Gastroesophageal sphincter (tissue), 3 donors: ENCODE data around the gene PARD3.

Experiments used
- EP300 ChIP-seq: sonication (generic); formaldehyde crosslinking; IDR thresholded peaks from one replicate; pipeline ENCODE4 v1.6.1; 2017; ENCODE audit warnings: antibody characterized with exemption, mild to moderate bottlenecking
- POLR2A ChIP-seq, 2 donors: fragments of 450-650 bp; IDR thresholded peaks; one replicate each; pipeline ENCODE4 v1.6.1; 2017; ENCODE audit warnings: antibody characterized with exemption in 2 of 2, mild to moderate bottlenecking in 2 of 2, moderate library complexity in 1 of 2
- POLR2AphosphoS5 ChIP-seq: sonication (generic); formaldehyde crosslinking; IDR thresholded peaks from one replicate; pipeline ENCODE4 v1.6.1; 2017; ENCODE audit warnings: antibody characterized with exemption
- TF ChIP-seq, protein P1 (sequence below), 4 experiments: fragments of 200-600 bp in 2 of 4; fragments of 450-650 bp in 2 of 4; sonication (generic) in 1 of 4; IDR thresholded peaks; one replicate each; pipeline ENCODE4 v1.5.1; 2017 to 2019; ENCODE audit warnings: antibody characterized with exemption in 4 of 4, mild to moderate bottlenecking in 2 of 4, moderate library complexity in 2 of 4

DNA sequence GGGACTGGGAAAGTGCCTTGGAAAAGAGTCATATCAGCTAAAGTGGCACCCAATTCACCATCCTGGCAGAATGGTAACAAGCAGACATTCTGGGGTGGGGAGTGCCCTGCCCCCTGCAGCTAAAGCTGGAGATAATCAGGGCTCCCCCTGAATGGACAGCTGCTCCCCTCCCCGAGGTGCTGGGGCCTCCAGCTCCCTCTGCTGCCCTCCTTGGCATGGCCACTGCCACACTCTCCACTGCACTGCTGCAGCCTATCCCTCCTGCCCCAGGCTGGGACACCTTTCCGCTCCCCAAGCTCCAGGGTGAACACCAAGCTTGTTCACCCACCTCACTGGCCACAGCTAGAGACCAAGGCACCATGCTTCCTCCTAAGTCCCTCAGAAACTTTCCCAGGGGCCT is 9.8 kb upstream of the PARD3 start:
- TF ChIP-seq, protein P1, sequence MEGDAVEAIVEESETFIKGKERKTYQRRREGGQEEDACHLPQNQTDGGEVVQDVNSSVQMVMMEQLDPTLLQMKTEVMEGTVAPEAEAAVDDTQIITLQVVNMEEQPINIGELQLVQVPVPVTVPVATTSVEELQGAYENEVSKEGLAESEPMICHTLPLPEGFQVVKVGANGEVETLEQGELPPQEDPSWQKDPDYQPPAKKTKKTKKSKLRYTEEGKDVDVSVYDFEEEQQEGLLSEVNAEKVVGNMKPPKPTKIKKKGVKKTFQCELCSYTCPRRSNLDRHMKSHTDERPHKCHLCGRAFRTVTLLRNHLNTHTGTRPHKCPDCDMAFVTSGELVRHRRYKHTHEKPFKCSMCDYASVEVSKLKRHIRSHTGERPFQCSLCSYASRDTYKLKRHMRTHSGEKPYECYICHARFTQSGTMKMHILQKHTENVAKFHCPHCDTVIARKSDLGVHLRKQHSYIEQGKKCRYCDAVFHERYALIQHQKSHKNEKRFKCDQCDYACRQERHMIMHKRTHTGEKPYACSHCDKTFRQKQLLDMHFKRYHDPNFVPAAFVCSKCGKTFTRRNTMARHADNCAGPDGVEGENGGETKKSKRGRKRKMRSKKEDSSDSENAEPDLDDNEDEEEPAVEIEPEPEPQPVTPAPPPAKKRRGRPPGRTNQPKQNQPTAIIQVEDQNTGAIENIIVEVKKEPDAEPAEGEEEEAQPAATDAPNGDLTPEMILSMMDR (IDR thresholded peaks at IDR 0.05): peak in 1 of 4 experiments; percentile 50
- TF ChIP-seq POLR2A (IDR thresholded peaks at IDR 0.05) (no peak), POLR2AphosphoS5 (no peak), EP300 (no peak)
